CD4-positive, alpha-beta T cell (primary cell): ENCODE data around the gene MYCN. TPM values are rescaled to one million over a fixed set of nuclear protein-coding genes. Genes with fewer than 3 reads are reported as not detected.

Experiments used
- ATAC-seq: fragments of 200-7000 bp; cut with Tn5 transposase; one replicate; pipeline ENCODE4 v1.10.0; 2022; ENCODE audit warnings: mild to moderate bottlenecking; ENCODE audit not compliant: poor library complexity
- CTCF ChIA-PET: fragments of 350-600 bp; sonication (Branson Sonifier 250); formaldehyde crosslinking; loops from one replicate; lab custom pipeline; 2021; ENCODE audit warnings: antibody characterized with exemption, inconsistent platforms; lab: Charles Lee
- POLR2A ChIA-PET: fragments of 350-600 bp; sonication (Branson Sonifier 250); formaldehyde crosslinking; loops from one replicate; lab custom pipeline; 2021; ENCODE audit warnings: antibody characterized with exemption, inconsistent platforms; lab: Charles Lee
- DNase-seq, 14 experiments: peaks; one replicate each; pipeline ENCODE4 v3.0.0-alpha.2; 2013 to 2020; ENCODE audit warnings: mixed read lengths in 2 of 14
- H3K27ac ChIP-seq, 2 donors: one replicate each; pipeline versions ENCODE4 v1.5.1 to v1.7.0; 2013; ENCODE audit warnings: low read length in 2 of 2, low read depth in 1 of 2, mild to moderate bottlenecking in 1 of 2
- H3K27me3 ChIP-seq, 2 experiments: 1 replicate in 1 of 2; 2 replicates in 1 of 2; pipeline versions ENCODE4 v1.6.1 to v1.7.0; 2013; ENCODE audit warnings: low read length in 2 of 2, control low read depth in 1 of 2, mild to moderate bottlenecking in 1 of 2, moderate library complexity in 1 of 2; ENCODE audit not compliant: insufficient read depth in 2 of 2, control insufficient read depth in 1 of 2
- H3K36me3 ChIP-seq: one replicate; pipeline ENCODE4 v1.6.1; 2013; ENCODE audit warnings: low read length, control low read depth; ENCODE audit not compliant: insufficient read depth
- H3K4me1 ChIP-seq: one replicate; pipeline ENCODE4 v1.6.1; 2013; ENCODE audit warnings: low read length, control low read depth; ENCODE audit not compliant: insufficient read depth
- H3K4me3 ChIP-seq: one replicate; pipeline ENCODE4 v1.5.1; 2013; ENCODE audit warnings: mild to moderate bottlenecking, low read length, moderate library complexity
- H3K9me3 ChIP-seq, 2 experiments: 1 replicate in 1 of 2; 2 replicates in 1 of 2; pipeline versions ENCODE4 v1.6.1 to v1.7.0; 2013; ENCODE audit warnings: low read length in 2 of 2, mild to moderate bottlenecking in 2 of 2, control low read depth in 1 of 2, moderate library complexity in 1 of 2; ENCODE audit not compliant: control insufficient read depth in 1 of 2, insufficient read depth in 1 of 2
- H3K27ac Mint-ChIP-seq: one replicate; pipeline ENCODE4 v1.8.0; 2020; ENCODE audit warnings: mixed read lengths
- H3K27me3 Mint-ChIP-seq: one replicate; pipeline ENCODE4 v1.8.0; 2021; ENCODE audit warnings: mixed read lengths
- H3K36me3 Mint-ChIP-seq: one replicate; pipeline ENCODE4 v1.8.0; 2021; ENCODE audit warnings: low read depth, mixed read lengths
- H3K4me1 Mint-ChIP-seq: one replicate; pipeline ENCODE4 v1.8.0; 2021; ENCODE audit warnings: low read depth, mixed read lengths
- H3K4me3 Mint-ChIP-seq: one replicate; pipeline ENCODE4 v1.8.0; 2020; ENCODE audit warnings: mild to moderate bottlenecking, mixed read lengths
- H3K9me3 Mint-ChIP-seq: one replicate; pipeline ENCODE4 v1.8.0; 2020; ENCODE audit warnings: mixed read lengths
- intact Hi-C, 2 experiments: fragments of 100-400 bp; cut with DNase I in 1 of 2; cut with micrococcal nuclease in 1 of 2; formaldehyde crosslinking; loops; one replicate each; pipeline versions ENCODE4 v1.15.1 to v1.9.0; 2023 to 2025; cut with DNase I, micrococcal nuclease
- total RNA-seq, 174 experiments: library from RNA in 2 of 174; stranded (reverse) in 2 of 174; gene quantifications; one replicate each; pipeline ENCODE4 v1.2.3 and lab custom pipeline; 2021 to 2026
- TF ChIP-seq, protein P1 (sequence below): fragments of 200-600 bp; IDR thresholded peaks from one replicate; pipeline ENCODE4 v1.8.0; 2022; ENCODE audit warnings: antibody characterized with exemption, mild to moderate bottlenecking

MYCN gene
- total RNA-seq, 2 experiments from 2014 or later: 0.19 TPM; not detected in 1

DNA sequence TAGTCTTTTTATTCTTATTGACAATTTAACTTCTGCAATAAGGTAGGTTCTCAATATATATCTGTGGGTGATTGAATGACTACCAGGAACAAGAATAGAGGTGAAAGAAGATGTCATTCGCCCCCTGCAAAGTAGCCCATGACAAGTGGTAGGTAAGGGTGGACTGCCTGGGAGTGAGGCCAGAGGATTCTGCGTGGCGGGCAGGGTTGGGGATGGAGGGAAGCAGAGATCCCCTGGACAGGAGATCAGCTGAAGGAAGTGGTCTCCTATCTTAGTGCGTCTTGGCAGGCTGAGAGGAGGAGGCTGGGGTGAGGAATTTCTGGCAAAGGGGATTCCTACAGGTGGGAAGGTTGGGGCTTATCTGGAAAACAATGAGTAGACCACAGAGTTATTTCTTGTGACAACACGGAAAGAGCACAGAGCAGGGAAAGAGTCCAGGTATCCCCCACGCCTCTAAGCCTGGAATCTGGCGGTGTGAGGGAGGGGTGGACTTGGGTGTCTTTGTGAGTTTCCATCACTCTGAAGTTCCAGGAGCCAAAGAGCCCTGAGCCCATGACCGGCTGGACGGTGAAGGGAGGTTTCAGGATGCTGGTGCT lies 21.5 kb upstream of the MYCN start:
- no peaks in the 10 kb centered on the region for H3K36me3 Mint-ChIP-seq

DNA sequence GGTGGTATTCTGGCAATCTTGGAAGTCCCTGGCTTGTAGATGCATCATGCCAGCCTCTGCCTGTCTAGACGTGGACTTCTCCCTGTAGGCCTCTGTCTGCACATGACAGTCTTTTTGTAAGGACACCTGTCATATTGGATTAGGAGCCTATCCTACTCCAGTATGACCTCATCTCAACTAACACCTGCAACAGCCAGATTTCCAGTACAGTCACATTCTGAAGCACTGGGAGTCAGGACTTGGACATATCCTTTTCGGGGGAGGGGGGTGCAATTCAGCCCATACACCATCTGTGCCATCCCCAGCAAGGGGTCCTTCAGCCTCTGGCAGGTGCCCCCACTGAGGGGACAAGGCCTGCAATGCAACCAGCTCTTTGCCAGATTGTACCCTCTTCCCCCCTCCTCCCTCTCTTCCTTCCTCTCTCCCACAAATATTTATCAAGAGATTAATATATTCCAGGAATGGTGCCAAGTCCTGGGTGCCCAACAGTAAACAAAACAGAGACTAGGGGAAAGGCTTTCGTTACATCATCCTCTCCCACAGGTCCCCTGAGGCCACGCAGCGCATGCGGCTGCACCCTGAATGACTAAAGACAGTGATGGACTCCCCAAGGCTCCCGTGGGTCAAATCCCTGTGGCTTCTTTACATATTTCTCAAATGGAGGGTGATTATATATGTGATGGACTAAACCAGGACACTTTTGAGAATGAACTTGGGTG lies 20.5 kb upstream of the MYCN start:
- H3K27me3 ChIP-seq: peaks cover 0 to 2% of the 10 kb centered on the region in 2 experiments
- H3K4me3 Mint-ChIP-seq: no peak overlapping the region
- H3K27me3 Mint-ChIP-seq: peaks cover 24% of the 10 kb centered on the region
- H3K27ac ChIP-seq: no peak overlapping the region
- DNase-seq (no peak), ATAC-seq (no peak)
- peaks cover 0 to 5% of the 10 kb centered on the region in 2 experiments for H3K9me3 ChIP-seq
- no peak overlapping the region for H3K27ac Mint-ChIP-seq
- CTCF ChIA-PET: no interaction called here
- no peaks in the 10 kb centered on the region for H3K9me3 Mint-ChIP-seq
- TF ChIP-seq, protein P1, sequence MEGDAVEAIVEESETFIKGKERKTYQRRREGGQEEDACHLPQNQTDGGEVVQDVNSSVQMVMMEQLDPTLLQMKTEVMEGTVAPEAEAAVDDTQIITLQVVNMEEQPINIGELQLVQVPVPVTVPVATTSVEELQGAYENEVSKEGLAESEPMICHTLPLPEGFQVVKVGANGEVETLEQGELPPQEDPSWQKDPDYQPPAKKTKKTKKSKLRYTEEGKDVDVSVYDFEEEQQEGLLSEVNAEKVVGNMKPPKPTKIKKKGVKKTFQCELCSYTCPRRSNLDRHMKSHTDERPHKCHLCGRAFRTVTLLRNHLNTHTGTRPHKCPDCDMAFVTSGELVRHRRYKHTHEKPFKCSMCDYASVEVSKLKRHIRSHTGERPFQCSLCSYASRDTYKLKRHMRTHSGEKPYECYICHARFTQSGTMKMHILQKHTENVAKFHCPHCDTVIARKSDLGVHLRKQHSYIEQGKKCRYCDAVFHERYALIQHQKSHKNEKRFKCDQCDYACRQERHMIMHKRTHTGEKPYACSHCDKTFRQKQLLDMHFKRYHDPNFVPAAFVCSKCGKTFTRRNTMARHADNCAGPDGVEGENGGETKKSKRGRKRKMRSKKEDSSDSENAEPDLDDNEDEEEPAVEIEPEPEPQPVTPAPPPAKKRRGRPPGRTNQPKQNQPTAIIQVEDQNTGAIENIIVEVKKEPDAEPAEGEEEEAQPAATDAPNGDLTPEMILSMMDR: no peak
- H3K4me3 ChIP-seq: no peak overlapping the region
- intact Hi-C loops: no loop called here
- no peaks in the 10 kb centered on the region for H3K4me1 Mint-ChIP-seq
- no peaks in the 10 kb centered on the region for H3K36me3 Mint-ChIP-seq
- POLR2A ChIA-PET: no interaction called here
- no peaks in the 10 kb centered on the region for H3K4me1 ChIP-seq
- H3K36me3 ChIP-seq: no peaks in the 10 kb centered on the region

More for the DNA sequence above, 21.5 kb upstream of the MYCN start:
- Mint-ChIP-seq H3K9me3 (no peaks in the 10 kb centered on the region), H3K27ac (no peak overlapping the region), H3K27me3 (peaks cover 23% of the 10 kb centered on the region), H3K4me3 (no peak overlapping the region), H3K4me1 (no peaks in the 10 kb centered on the region)
- DNase-seq (no peak), ATAC-seq (no peak)
- Histone ChIP-seq H3K36me3 (no peaks in the 10 kb centered on the region), H3K27ac (no peak overlapping the region), H3K9me3 (peaks cover 0 to 5% of the 10 kb centered on the region in 2 experiments), H3K4me3 (no peak overlapping the region), H3K4me1 (no peaks in the 10 kb centered on the region), H3K27me3 (peaks cover 0 to 2% of the 10 kb centered on the region in 2 experiments)
- intact Hi-C loops: no loop called here
- ChIA-PET POLR2A (no interaction called here), CTCF (no interaction called here)
- TF ChIP-seq, protein P1: no peak

DNA sequence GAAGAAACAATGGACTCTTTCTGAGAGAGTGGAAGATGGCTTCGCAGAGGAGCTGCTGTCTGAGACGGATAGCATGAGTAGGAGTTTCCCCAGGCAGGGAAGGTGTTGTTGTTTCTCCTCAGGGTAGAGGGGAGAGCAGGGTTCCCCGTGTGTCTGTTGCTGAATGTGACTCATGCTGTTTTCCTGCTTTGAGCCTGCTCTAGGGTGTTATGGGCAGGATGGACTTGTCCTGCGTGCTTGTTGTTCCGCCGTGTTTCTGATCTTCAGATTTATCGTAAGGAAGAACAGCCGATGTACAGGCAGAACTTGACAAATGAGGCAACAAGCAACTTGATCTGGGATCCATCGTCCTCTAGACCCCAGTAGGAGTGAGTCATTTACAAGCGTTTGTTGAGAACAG lies 19.7 kb upstream of the MYCN start:
- H3K27ac Mint-ChIP-seq: no peak overlapping the region
- no peaks in the 10 kb centered on the region for H3K9me3 Mint-ChIP-seq
- H3K36me3 ChIP-seq: no peaks in the 10 kb centered on the region
- no peaks in the 10 kb centered on the region for H3K4me1 ChIP-seq
- peaks cover 27% of the 10 kb centered on the region for H3K27me3 Mint-ChIP-seq
- TF ChIP-seq, protein P1: no peak
- ATAC-seq (no peak), DNase-seq (no peak)
- H3K36me3 Mint-ChIP-seq: no peaks in the 10 kb centered on the region
- intact Hi-C loops: no loop called here
- peaks cover 0 to 2% of the 10 kb centered on the region in 2 experiments for H3K27me3 ChIP-seq
- no peaks in the 10 kb centered on the region for H3K4me1 Mint-ChIP-seq
- no peak overlapping the region for H3K4me3 ChIP-seq
- H3K9me3 ChIP-seq: peaks cover 0 to 5% of the 10 kb centered on the region in 2 experiments
- POLR2A ChIA-PET: no interaction called here
- H3K4me3 Mint-ChIP-seq: no peak overlapping the region
- CTCF ChIA-PET: no interaction called here
- H3K27ac ChIP-seq: no peak overlapping the region
